MM.1S (cell line): ENCODE measurements around the gene CREB3L2.

ENCODE experiments used
- EZH2 ChIP-seq: fragments of 300-600 bp; sonication (generic); optimal IDR thresholded peaks from 2 replicates; pipeline ENCODE3; 2017; ENCODE audit warnings: low read depth, mild to moderate bottlenecking, antibody characterized with exemption, low read length, mixed read lengths
- EZH2phosphoT487 ChIP-seq: fragments of 300-600 bp; sonication (generic); IDR thresholded peaks from 2 replicates; pipeline ENCODE4 v1.6.1; 2018; ENCODE audit warnings: antibody characterized with exemption, low read length
- TF ChIP-seq, protein P1 (sequence below): fragments of 300-600 bp; sonication (generic); IDR thresholded peaks from 2 replicates; pipeline ENCODE4 v1.5.1; 2016; ENCODE audit warnings: antibody characterized with exemption, low read length, mixed read lengths

DNA sequence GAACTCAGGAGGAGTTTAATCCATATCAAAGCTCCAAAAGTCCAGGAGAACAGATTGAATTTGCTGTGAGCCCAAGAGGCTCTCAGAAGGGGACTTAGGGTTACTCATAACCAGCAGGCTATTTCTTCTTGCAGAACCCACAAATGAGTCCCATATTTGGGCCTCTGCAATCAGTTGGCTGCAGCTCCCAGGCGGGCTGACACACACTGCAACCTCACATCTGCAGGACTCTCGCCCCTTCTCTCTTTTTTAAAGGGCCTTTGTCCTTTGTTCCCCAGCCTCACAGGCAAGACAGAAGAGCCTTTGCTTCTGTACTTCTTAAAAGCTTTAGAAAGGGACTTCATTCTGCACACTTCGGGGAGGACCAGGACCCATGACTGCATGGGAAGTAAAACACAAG, 26.7 kb downstream of the CREB3L2 start:
- TF ChIP-seq, protein P1, sequence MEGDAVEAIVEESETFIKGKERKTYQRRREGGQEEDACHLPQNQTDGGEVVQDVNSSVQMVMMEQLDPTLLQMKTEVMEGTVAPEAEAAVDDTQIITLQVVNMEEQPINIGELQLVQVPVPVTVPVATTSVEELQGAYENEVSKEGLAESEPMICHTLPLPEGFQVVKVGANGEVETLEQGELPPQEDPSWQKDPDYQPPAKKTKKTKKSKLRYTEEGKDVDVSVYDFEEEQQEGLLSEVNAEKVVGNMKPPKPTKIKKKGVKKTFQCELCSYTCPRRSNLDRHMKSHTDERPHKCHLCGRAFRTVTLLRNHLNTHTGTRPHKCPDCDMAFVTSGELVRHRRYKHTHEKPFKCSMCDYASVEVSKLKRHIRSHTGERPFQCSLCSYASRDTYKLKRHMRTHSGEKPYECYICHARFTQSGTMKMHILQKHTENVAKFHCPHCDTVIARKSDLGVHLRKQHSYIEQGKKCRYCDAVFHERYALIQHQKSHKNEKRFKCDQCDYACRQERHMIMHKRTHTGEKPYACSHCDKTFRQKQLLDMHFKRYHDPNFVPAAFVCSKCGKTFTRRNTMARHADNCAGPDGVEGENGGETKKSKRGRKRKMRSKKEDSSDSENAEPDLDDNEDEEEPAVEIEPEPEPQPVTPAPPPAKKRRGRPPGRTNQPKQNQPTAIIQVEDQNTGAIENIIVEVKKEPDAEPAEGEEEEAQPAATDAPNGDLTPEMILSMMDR: no peak
- TF ChIP-seq EZH2phosphoT487: no peak
- no peak for TF ChIP-seq EZH2
